Measurements from ENCODE around the gene ZNF491. TPM values are rescaled to one million over a fixed set of nuclear protein-coding genes. Genes with fewer than 3 reads are reported as not detected.

Gene ZNF491
- total and polyA plus RNA-seq, 9 of the 15 experiments (the other 6 are each of a cell fraction or from before 2014, with no cell fraction given) = 0.19 to 0.95 (median 0.39) TPM; not detected in 1

DNA sequence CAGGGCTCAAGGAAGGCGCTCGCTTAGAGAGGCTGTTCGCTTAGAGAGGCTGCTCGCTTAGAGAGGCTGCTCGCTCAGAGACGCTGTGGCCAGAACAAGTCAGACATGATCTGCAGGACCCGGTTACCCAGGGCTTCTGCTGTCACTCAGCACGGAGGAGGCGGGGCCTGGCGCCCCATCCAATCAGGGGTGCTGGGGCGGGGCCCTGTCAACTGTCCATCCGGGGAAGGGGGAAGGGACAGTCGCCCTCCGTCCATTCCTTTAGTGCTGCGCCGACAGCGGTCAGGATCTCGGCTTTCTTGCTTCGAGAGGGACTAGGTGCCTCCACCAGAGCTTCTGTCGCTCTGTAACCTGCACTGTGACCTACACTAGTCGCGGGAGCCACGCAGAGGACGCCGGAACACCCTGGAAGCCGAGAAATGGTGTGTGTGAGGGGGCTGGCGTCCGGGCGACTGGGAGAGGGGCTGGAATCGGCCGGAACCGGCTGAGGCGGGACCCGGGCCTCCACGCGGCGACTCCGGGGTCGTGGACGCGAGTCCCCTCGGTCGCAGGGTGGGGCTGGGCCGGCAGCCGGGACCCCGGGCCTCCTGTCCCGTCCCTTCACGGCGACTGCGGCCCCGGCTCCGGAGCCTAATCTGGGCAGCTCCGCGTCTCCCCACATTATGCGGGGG lies 15.8 kb downstream of the ZNF491 start, which contains the start of gene ZNF440 (continued):
- TF ChIP-seq CCAR2 (IDR thresholded peaks at IDR 0.05; ENCODE audit: low read depth, low read length) = no peak
- peak; percentile 87 for TF ChIP-seq TAF9B (IDR thresholded peaks at IDR 0.05; ENCODE audit: partially characterized antibody)
- TF ChIP-seq, protein P1, sequence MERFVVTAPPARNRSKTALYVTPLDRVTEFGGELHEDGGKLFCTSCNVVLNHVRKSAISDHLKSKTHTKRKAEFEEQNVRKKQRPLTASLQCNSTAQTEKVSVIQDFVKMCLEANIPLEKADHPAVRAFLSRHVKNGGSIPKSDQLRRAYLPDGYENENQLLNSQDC (CRISPR knock-in tag; IDR thresholded peaks at IDR 0.05) = peak; percentile 60; the same call in 1 of the 2 replicates
- TF ChIP-seq PHF21A (IDR thresholded peaks at IDR 0.05; ENCODE audit: borderline replicate concordance, low read depth) = no peak
- no peak for TF ChIP-seq ZNF77 (CRISPR knock-in tag; IDR thresholded peaks at IDR 0.05)
- 0 out of 2 replicates have a peak, but pooled peaks have one; percentile 12 for TF ChIP-seq RNF2 (IDR thresholded peaks at IDR 0.05)
- TF ChIP-seq, protein P2, sequence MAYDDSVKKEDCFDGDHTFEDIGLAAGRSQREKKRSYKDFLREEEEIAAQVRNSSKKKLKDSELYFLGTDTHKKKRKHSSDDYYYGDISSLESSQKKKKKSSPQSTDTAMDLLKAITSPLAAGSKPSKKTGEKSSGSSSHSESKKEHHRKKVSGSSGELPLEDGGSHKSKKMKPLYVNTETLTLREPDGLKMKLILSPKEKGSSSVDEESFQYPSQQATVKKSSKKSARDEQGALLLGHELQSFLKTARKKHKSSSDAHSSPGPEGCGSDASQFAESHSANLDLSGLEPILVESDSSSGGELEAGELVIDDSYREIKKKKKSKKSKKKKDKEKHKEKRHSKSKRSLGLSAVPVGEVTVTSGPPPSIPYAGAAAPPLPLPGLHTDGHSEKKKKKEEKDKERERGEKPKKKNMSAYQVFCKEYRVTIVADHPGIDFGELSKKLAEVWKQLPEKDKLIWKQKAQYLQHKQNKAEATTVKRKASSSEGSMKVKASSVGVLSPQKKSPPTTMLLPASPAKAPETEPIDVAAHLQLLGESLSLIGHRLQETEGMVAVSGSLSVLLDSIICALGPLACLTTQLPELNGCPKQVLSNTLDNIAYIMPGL (CRISPR knock-in tag; IDR thresholded peaks at IDR 0.05) = no peak
- no peak for TF ChIP-seq SMARCA5 (IDR thresholded peaks at IDR 0.05)
- no peak for TF ChIP-seq SOX6 (IDR thresholded peaks at IDR 0.05)
- no peak for TF ChIP-seq ZNF146 (CRISPR knock-in tag; IDR thresholded peaks at IDR 0.05; ENCODE audit: unreplicated experiment)
- TF ChIP-seq MBD2 (IDR thresholded peaks at IDR 0.05; ENCODE audit: borderline replicate concordance, low read depth) = peak; percentile 82; the same call in 1 of the 2 replicates
- TF ChIP-seq SAFB2 (IDR thresholded peaks at IDR 0.05; ENCODE audit: borderline replicate concordance, low read depth, low read length, severe bottlenecking) = no peak
- TF ChIP-seq ZNF584 (CRISPR knock-in tag; IDR thresholded peaks at IDR 0.05; ENCODE audit: low read depth) = no peak
- TF ChIP-seq PHF8 (IDR thresholded peaks at IDR 0.05; ENCODE audit: borderline replicate concordance, low read length) = peak; percentile 97; the same call in 1 of the 2 replicates
- TF ChIP-seq ZBED1 (IDR thresholded peaks at IDR 0.05) = peak; percentile 69; the same call in 1 of the 2 replicates
- no peak for TF ChIP-seq KHSRP (IDR thresholded peaks at IDR 0.05)
- no peak for TF ChIP-seq NFXL1 (CRISPR knock-in tag; IDR thresholded peaks at IDR 0.05)
- no peak for TF ChIP-seq HNRNPUL1 (IDR thresholded peaks at IDR 0.05; ENCODE audit: low read length)
- no peak for TF ChIP-seq MED1 (CRISPR knock-in tag; IDR thresholded peaks at IDR 0.05; ENCODE audit: borderline replicate concordance)
- no peak for TF ChIP-seq TEAD1 (CRISPR knock-in tag; IDR thresholded peaks at IDR 0.05)
- no peak for TF ChIP-seq SMAD3 (CRISPR knock-in tag; conservative IDR thresholded peaks at IDR 0.05)
- no peak; the same call in 1 of the 2 replicates for TF ChIP-seq EP300 (IDR thresholded peaks at IDR 0.05; ENCODE audit: low read length)
- no peak for TF ChIP-seq PRPF4 (IDR thresholded peaks at IDR 0.05; ENCODE audit: insufficient read depth, low read depth, low read length, poor library complexity, severe bottlenecking)
- TF ChIP-seq WHSC1 (IDR thresholded peaks at IDR 0.05; ENCODE audit: low read length) = no peak
- peak; percentile 64 for TF ChIP-seq SAP30 (IDR thresholded peaks at IDR 0.05; ENCODE audit: borderline replicate concordance, insufficient read depth, low read depth, low read length, poor library complexity, severe bottlenecking)
- TF ChIP-seq, protein P3, sequence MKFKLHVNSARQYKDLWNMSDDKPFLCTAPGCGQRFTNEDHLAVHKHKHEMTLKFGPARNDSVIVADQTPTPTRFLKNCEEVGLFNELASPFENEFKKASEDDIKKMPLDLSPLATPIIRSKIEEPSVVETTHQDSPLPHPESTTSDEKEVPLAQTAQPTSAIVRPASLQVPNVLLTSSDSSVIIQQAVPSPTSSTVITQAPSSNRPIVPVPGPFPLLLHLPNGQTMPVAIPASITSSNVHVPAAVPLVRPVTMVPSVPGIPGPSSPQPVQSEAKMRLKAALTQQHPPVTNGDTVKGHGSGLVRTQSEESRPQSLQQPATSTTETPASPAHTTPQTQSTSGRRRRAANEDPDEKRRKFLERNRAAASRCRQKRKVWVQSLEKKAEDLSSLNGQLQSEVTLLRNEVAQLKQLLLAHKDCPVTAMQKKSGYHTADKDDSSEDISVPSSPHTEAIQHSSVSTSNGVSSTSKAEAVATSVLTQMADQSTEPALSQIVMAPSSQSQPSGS (CRISPR knock-in tag; IDR thresholded peaks at IDR 0.05) = no peak
- no peak for TF ChIP-seq GATA2 (CRISPR knock-in tag; IDR thresholded peaks at IDR 0.05)
- no peak for TF ChIP-seq ZNF79 (CRISPR knock-in tag; IDR thresholded peaks at IDR 0.05; ENCODE audit: low read depth)

All from K562 (cell line).